ENCODE data around the gene SLK.

SLK gene

DNA sequence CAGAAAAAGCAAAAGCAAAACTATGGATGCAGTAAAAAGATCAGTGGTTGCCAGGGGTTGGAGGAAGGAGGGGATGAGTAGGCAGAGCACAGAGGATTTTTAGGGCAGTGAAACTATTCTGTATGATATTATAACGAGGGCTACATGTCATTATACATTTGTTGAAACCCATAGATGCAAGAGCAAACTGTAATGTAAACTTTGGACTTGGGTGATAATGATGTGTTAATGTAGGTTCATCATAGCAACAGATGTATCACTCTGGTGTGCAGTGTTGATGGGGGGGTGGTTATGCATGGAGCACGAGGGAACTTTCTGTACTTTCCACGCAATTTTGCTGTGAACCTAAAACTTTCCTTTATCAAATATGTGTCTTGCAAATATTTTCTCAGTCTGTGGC, 23.2 kb downstream of the SLK start:
- ATAC-seq (no peak), DNase-seq (no peak)

DNA sequence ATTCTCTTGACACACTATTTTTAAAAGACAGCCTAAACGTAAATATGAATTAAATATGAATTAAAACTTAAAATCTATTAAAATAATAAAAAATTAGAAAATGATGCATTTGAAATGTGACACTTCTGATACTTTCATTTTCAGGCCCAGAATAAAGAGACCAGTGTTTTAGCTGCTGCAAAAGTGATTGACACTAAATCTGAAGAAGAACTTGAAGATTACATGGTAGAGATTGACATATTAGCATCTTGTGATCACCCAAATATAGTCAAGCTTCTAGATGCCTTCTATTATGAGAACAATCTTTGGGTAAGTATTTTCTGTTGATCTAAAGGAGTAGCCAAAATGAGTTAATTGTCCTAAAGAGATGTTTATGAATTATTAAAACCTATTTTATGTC, 23.6 kb downstream of the SLK start:
- ATAC-seq (no peak), DNase-seq (no peak)

DNA sequence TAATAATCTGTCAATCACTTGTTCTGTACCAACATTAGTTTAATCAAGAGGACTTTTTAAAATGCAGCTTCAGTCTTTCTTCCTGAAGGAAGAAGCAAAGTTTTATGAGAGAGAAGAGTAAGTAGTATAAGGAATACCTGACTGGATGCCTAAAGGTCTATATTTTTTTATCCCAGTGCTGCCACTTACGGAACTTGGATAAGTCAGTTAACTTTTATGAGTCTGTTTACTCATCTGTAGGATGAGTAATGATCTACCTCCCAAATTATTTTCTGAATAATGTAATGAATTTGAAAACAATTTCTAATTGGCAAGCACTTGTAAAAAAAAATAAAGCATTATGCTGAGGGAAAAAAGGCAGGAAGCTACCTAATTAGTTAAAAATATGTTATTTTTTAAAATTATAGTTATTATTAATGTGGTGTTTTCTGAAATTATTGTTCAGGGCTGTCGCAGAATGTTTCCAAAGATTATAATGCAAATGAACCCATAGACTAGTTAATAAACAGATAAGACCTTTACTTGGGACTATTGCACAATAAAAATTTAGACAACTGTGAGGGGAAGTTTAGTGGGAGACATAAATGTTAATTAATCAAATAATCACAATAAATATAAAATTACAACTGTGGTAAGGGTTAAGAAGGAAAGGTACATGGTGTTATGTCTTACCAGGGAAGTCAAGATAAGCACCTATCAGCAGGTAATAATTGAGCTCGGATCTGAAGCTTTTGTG, 24.6 kb downstream of the SLK start:
- no peak for DNase-seq
- no peak for ATAC-seq

DNA sequence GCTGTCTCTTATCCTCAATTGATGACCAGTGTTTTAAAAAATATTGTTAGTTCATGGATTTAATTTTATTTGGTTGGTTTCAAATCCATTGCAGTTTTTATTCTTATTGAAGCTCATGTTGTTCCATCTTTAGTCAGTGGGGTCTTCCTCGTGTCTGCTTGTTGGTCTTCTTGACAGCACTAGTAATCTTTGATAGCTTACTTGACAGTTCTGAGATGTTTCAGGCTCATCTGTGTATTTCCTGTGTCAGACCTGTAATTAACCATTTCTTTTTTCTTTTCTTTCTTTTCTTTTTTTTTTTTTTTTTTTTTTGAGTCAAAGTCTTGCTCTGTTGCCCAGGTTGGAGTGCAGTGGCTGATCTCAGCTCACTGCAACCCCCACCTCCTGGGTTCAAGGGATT, 28.2 kb downstream of the SLK start:
- no peak for ATAC-seq
- DNase-seq: no peak

DNA sequence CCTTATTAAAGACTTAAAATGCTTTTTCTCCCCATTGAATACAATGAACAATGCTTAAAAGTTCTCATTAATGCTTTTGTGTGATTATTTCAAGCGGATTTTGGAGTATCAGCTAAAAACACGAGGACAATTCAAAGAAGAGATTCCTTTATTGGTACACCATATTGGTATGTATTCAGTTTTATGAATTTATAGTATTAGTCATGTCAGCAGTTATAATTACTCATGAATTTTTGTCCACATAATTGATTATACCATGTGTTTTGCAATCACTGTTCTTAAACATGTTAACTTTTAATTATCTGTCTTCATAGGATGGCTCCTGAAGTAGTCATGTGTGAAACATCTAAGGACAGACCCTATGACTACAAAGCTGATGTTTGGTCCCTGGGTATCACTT, 31.9 kb downstream of the SLK start:
- no peak for ATAC-seq
- no peak for DNase-seq

DNA sequence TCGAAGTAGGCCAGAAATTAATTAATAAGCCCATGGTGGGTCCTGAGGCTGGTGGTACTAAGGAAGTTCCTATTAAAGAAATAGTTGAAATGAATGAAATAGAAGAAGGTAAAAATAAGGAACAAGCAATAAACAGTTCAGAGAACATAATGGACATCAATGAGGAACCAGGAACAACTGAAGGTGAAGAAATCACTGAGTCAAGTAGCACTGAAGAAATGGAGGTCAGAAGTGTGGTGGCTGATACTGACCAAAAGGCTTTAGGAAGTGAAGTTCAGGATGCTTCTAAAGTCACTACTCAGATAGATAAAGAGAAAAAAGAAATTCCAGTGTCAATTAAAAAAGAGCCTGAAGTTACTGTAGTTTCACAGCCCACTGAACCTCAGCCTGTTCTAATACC, 36.0 kb downstream of the SLK start:
- ATAC-seq (no peak), DNase-seq (no peak)

DNA sequence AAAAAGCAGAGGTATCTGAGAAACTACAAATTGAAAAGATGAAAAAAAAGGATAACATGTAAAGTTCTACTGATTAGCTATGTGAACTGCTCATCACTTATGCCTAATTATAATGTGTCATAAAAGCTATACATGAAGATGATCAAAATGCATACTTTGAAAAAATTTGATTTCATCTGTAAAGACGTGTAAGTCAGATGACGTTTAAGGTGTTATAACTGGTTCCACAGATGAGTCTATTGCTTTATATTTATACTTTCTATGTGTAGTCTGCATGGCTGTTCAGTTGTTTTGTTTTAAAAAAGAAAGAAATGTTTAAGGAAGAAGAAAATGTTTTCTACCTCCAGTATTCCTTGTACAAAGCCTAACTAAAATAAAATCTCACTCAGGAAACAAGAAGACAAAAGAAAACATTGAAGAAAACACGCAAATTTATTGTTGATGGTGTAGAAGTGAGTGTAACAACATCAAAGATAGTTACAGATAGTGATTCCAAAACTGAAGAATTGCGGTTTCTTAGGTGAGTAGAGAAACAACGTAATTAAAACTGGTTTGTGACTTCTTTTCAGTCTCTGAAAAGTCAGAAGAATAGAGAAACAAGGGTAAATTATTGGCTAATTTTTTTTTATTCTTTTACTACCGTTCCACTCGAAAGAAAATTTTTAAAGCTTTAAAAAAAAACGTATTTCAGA, 38.4 kb downstream of the SLK start:
- DNase-seq (no peak), ATAC-seq (no peak)

DNA sequence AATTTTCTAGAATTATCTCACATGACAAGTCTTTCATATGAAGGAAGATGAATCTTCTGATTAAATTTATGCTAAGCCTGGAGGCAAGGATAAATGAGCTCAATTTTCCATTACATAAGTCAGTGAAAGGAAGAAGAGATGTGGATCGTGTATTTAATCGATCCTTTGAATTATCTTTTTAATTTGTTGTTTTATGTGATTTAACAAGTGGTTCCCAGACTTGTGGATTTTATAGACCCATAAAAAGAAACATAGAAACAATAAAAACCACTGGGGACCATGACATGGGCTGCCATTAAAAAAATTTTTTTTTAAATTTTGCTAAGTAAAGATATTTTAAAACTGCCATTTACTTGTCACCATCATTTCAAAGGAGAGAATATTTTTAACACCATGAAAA, 45.0 kb downstream of the SLK start:
- DNase-seq (no peak), ATAC-seq (no peak)

DNA sequence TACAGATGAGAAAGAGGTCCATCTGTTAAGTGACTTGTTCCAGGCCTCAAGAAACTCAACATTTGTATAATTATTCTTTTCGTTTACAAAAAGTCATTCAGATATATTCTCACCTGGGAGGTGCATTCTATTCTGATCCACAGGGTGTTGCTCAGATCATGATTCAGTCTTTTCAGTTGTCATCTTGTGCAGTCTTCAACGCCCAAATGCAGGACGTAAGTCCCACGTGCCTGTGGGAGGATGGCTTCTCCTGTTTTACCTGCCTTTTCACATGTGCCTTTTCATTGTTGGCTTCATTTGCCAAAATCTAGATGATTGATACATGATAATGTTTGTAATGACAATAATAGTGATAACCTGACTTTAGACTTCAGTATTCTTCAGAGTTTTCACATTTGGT, 46.5 kb downstream of the SLK start:
- DNase-seq: no peak
- ATAC-seq: no peak

DNA sequence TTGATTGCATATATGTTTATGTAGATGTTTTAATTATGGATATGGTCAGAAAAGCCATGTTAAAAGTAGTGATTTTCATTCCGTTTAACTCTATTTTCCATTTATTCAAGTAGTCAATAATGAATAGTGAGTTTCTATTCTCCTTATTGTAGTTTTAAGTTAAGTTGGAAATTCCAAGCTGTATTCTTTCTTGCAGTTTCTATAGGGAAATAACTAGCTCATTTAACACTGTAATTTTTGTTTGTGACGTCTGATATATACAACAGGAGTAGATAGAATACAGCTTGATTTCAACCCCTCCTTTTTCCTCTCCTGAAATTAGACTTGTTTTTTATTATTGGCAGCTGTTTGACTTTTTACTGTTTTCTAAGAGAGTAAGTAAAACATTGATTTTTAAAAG, 47.2 kb downstream of the SLK start:
- DNase-seq (no peak), ATAC-seq (no peak)

DNA sequence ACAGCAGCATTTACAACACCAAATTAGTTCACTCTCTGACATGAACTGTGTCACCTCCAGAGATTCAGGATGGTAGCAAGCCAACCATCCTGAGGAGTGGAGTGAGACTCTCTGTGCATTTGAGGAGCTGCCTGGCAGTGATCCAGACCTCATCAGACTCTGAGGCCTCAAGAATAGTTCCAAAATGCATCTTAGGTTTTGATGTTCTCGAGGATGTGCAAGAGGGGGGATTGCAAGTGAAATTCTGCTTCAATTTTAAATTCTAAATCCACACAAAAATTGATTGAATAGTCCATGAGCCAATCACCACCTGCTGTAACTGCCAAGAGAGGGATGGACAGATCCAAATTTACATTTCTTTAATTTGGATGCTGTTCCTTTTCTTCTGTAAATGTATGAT, 49.7 kb downstream of the SLK start:
- DNase-seq (no peak), ATAC-seq (no peak)

DNA sequence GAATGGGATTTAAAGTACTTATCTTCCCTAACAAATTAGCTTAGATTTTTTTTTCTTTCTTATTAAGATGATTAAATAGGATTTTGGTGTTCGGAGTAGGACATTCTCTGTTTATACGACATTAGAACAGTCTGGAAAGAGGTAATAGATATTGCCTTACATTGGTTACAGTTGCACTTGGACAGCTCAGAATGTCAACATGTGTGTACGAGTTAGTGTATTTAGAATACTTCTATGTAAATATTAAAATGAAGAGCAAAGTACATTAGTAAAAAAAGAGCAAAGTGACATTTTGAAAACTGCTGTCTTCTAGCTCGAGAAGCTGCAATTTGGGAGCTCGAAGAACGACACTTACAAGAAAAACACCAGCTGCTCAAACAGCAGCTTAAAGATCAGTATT, 51.5 kb downstream of the SLK start:
- DNase-seq (no peak), ATAC-seq (no peak)

DNA sequence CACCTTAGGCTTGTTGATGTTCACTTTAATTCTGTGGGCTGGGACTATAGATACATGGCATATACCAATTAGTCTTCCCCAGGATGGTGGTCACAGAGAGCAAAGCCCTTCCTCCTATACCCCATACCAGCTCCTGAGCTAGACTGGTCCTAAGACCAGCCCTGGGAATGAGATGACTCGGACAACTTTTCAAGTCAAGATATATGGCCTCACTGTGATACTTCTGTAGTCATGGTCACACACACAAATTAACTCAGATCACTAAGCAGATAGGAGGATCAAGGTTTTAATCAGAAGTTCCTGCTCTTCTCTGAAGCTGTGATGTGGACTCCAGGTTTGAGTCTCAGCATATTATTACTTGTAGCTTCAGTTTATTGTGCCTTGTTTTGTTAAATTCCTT, 53.1 kb downstream of the SLK start:
- ATAC-seq (no peak), DNase-seq (no peak)

DNA sequence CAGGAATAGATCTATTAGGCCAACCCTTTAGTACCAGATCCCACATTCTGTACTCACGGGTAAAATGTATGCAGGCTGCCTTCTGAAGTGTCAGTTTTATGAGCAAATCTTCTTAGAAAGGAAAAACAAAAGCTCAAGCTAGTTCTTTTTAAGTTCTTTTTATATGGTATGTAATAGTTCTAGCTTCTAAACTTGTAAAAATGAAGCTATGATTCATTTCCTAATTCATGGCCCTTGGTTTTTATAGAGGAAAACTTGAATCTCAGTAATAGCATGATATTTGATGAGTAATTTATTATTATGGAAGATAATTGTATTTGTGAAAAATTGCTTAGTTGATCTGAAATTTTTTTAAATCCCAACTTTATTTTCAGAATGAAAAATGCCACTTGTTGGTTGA, 54.3 kb downstream of the SLK start:
- ATAC-seq: no peak
- no peak for DNase-seq

DNA sequence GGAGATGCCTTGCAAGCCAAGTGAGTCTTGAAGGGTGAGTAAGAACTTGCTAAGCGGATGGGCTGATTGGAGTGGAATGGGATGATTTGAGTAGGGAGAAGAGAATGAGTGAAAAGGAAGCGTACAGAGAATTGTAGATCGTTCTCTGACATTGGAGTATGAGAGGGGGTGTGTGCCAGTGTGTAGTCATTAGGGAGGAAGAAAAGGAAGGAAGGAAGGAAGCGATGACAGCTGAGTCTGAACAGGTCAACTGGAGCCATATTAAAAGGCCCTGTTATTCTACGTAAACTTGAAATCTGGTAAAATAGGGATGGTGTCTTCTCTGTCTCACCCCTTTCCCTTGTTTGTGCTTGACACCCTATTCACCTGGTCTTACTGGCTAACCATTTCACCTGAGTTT, 55.1 kb downstream of the SLK start:
- ATAC-seq: no peak
- no peak for DNase-seq

DNA sequence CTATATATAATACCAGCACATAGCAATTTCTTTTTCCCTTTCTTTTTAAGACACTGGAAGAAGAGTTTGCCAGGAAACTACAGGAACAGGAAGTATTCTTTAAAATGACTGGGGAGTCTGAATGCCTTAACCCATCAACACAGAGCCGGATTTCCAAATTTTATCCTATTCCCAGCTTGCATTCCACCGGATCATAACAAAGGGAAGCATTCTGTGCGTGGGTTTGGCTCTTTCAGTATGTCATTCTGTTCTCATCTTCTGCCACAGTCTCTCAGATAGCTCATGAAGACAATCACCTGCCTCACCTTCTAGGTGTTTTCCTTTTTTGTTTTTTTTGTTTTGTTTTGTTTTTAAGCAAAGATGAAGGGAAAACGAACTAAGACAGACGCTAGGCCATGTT, 58.6 kb downstream of the SLK start:
- ATAC-seq: no peak
- no peak for DNase-seq

DNA sequence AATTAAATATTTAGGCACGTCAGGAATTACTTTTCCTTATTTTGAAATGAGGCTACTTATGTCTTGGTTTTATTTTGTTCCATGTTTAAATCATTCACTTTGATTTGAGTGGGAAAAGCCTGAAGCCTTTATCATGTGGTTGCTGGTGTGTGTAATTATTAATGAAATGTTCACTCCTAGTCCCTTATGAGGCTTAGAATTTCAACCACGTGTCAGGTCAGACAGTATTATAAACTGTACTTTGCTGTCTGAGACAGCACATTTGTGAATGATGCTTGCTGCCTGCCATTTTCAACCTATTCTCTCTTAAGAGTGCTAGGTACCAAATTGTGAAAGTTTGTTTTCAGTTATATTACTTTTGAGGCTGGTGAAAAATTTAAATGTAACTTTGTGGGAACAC, 59.8 kb downstream of the SLK start:
- ATAC-seq (no peak), DNase-seq (no peak)

DNA sequence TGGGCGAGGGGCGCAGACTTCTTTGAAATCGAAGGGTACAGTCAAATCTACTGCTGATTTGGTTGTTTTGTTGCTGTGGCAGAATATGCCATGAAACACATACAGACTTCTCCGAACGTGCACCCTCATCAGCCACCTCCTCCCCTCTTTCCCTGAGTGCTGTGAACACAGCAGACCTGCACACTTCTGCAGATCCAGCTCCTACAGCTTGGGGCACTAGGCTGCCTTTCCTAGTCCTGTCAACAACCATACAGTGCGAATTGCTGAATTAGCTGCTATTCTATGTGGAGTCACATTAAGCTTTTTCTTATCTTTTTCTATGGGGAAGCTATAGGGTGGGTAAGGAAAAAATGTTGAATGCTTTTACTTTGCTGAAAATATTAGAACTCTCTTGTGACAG, 61.2 kb downstream of the SLK start:
- peak; percentile 63 for ATAC-seq

DNA sequence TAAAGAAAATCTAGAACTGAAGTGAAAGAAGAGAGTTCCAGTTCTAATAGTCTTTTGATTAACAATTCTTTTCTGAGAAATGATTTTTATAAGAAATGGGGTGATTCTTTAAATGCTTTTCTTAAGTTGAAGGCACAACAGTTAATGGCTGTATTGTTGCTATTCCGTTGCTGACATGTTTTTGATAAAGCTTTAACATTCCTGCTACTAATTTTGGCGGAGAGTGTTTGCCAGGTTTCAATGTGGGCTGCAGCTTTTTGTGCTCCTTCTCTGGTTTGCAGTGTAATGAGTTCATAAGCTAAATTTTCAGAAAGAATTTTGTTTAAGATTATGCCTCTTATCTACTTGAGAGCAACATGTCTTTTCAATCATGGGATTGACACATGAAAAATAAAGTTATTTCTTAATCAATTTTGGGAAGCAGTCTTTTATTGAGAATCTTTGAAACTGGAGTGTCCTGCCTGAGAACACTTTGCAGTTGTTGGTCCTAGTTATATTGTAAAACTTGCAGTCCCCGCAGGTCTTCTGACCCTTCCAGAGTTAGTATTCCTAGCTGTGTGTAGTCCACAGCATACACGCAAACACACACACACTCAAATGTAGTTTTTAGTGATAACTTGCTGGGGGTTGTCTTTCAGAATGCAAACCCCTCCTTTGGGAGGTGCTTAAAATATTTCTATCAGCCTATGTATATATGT, 62.0 kb downstream of the SLK start:
- ATAC-seq (no peak), DNase-seq (no peak)

More for the DNA sequence above, 61.2 kb downstream of the SLK start:
- no peak for DNase-seq

DNA sequence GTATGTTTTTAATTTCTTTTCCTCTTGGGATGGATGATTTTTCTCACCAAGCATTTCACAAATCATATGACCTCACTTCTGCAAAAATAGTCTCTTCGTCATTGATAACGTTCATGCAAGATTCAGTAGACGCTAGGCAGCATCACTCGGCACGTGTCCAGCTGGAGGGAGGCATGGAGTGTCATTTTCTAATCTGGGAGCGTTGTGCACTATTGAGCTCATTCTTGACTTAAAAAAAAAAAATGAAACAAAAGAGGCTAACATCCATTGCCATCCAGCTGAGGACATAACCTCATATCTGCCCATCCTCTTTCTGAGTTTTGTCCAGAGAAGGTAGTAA, 62.6 kb downstream of the SLK start:
- DNase-seq (no peak), ATAC-seq (no peak)

DNA sequence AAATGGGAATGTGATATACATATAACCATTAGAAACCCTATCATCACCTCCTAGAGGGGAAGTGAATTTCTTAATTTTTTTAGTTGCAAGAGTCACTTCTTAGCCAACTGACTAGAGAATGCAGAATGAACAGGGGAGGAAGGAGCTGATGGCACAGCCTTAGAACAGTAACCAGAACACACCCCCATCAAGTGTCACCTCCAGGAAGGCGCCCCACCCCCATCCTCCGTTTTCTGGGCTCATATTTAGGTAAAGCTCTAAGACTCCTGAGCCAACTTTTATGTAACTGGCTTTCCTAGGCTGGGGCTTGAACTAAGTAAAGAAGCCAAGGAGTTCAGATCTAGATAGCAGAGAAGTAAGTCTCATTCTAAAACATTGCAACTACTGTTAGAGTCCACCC, 64.7 kb downstream of the SLK start:
- DNase-seq (no peak), ATAC-seq (no peak)

DNA sequence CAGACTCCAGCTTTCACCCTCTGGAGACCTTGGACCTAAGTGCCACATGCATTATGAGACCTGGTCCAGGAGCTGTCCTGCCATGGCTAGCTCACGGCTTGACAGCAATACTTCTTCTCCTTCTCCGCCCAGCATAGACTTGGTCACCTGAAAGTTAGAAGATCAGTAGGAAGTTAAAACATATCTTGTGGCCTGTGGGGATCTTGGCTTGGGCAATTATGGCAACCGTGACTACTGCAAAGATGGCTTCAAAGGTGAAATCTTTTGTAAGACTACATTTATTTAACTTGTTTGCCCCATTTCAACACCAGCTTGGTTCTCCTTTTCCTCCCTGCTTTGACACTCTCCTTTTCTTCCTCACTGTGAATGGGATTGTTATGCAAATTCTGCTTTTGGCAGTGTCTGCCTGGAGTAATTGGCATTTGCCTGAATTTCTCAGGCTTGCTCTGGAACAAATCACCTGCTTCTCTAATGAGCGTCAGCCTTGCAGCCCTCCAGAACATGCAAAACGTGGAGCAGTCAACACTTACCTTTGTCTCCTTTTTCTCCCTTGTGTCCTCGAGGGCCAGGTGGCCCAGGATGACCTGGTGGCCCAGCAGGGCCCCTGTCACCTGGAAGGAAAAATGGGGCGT, 65.3 kb downstream of the SLK start:
- ATAC-seq: no peak

DNA sequence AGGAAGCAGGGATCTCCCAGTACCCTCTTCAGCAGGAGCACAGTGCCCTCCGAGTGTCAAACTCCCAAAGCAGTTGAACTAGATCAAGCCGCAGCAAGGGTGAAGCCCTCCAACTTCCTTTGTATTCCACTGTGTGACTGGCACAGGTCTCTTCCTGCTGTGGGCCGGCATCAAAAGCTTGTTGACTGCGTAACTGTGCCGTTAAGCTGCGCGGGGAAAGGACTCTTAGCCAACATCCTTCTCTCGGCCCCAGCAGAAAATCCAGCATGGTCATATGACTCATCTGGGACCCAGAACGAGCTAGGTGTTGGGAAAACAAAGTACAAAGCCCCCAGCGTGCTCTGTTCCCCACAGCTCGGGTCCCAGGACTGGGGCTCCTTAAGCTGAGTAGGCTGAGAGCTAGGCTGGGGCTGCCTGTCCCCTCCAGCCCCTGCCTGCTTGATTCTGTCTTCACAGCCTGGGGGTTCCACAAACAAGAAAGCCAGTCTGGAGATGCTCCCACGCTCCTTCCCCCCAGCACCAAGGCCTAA, 66.5 kb downstream of the SLK start:
- no peak for ATAC-seq

More for the DNA sequence above, 65.3 kb downstream of the SLK start:
- no peak for DNase-seq

More for the DNA sequence above, 66.5 kb downstream of the SLK start:
- no peak for DNase-seq

Measured in stimulated activated naive CD8-positive, alpha-beta T cell treated with anti-CD3 and anti-CD28 coated beads, Interleukin-15, Interleukin-2, amounts not matched to agents 100 U/mL and 50 U/mL, for 24 hours (primary cell).